Body of pancreas (tissue), 4 donors: Measurements from ENCODE around the gene VIT.

Experiments
- CTCF ChIP-seq, 7 experiments: fragments of 450-650 bp in 4 of 7; fragments of 200-600 bp in 3 of 7; sonication (generic) in 3 of 7; IDR thresholded peaks; one replicate each; pipeline ENCODE4 v1.5.1; 2016 to 2019; ENCODE audit warnings: antibody characterized with exemption in 7 of 7
- POLR2A ChIP-seq, 3 donors: fragments of 450-650 bp; IDR thresholded peaks; one replicate each; pipeline ENCODE4 v1.6.1; 2016; ENCODE audit warnings: antibody characterized with exemption in 3 of 3, mild to moderate bottlenecking in 2 of 3

GRCh38 chr2:36732673-36733036, 36.1 kb downstream of the VIT start:
- TF ChIP-seq CTCF (IDR thresholded peaks at IDR 0.05) (no peak), POLR2A (IDR thresholded peaks at IDR 0.05) (no peak)
